Measurements from ENCODE around the gene RARA. TPM values are rescaled to one million over a fixed set of nuclear protein-coding genes. Genes with fewer than 3 reads are reported as not detected.
"Not testable (repeated sequence)": the region's sequence is repeated elsewhere in the genome, so short reads cannot be mapped to it uniquely, and the experiment has no call there.

Gene RARA
- total RNA-seq, 1 donor from 2014 or later = 57.2 TPM

GRCh38 chr17:40373324-40373723 lies 64.3 kb downstream of the RARA start:
- no peak overlapping the region for H3K4me3 ChIP-seq (ENCODE audit: low read depth, low read length)
- no peaks in the 10 kb centered on the region for H3K27me3 ChIP-seq (ENCODE audit: control insufficient read depth, insufficient read depth, low read length)
- H3K36me3 ChIP-seq (ENCODE audit: control insufficient read depth, insufficient read depth, low read length) = no peaks in the 10 kb centered on the region
- no peak for TF ChIP-seq CTCF (IDR thresholded peaks at IDR 0.05; ENCODE audit: insufficient read depth, low read length, poor library complexity, severe bottlenecking)
- no peak for DNase-seq (ENCODE audit: low read depth)

- Histone ChIP-seq H3K27me3 (ENCODE audit: control insufficient read depth, insufficient read depth, low read length) (no peaks in the 10 kb centered on the region), H3K36me3 (ENCODE audit: control insufficient read depth, insufficient read depth, low read length) (no peaks in the 10 kb centered on the region), H3K4me3 (ENCODE audit: low read depth, low read length) (no peak overlapping the region)
- no peak for TF ChIP-seq CTCF (IDR thresholded peaks at IDR 0.05; ENCODE audit: insufficient read depth, low read length, poor library complexity, severe bottlenecking)
- no peak for DNase-seq (ENCODE audit: low read depth)
Observed at GRCh38 chr17:40373999-40374398, 65.0 kb downstream of the RARA start.

GRCh38 chr17:40374821-40375498 lies 66.0 kb downstream of the RARA start:
- no peaks in the 10 kb centered on the region for H3K36me3 ChIP-seq (ENCODE audit: control insufficient read depth, insufficient read depth, low read length)
- no peak for DNase-seq (ENCODE audit: low read depth)
- H3K27me3 ChIP-seq (ENCODE audit: control insufficient read depth, insufficient read depth, low read length) = no peaks in the 10 kb centered on the region
- no peak overlapping the region for H3K4me3 ChIP-seq (ENCODE audit: low read depth, low read length)
- no peak for TF ChIP-seq CTCF (IDR thresholded peaks at IDR 0.05; ENCODE audit: insufficient read depth, low read length, poor library complexity, severe bottlenecking)

- not testable (repeated sequence) for H3K27me3 ChIP-seq (ENCODE audit: control insufficient read depth, insufficient read depth, low read length); H3K4me3 ChIP-seq (ENCODE audit: low read depth, low read length); H3K36me3 ChIP-seq (ENCODE audit: control insufficient read depth, insufficient read depth, low read length); DNase-seq (ENCODE audit: low read depth)
Observed at GRCh38 chr17:40375786-40376185, 66.8 kb downstream of the RARA start.

- H3K36me3 ChIP-seq (ENCODE audit: control insufficient read depth, insufficient read depth, low read length); H3K4me3 ChIP-seq (ENCODE audit: low read depth, low read length); DNase-seq (ENCODE audit: low read depth); H3K27me3 ChIP-seq (ENCODE audit: control insufficient read depth, insufficient read depth, low read length): not testable (repeated sequence)
Observed at GRCh38 chr17:40376541-40376940, 67.6 kb downstream of the RARA start.

- no peak overlapping the region for H3K4me3 ChIP-seq (ENCODE audit: low read depth, low read length)
- no peaks in the 10 kb centered on the region for H3K27me3 ChIP-seq (ENCODE audit: control insufficient read depth, insufficient read depth, low read length)
- DNase-seq (ENCODE audit: low read depth) = no peak
- TF ChIP-seq CTCF (IDR thresholded peaks at IDR 0.05; ENCODE audit: insufficient read depth, low read length, poor library complexity, severe bottlenecking) = no peak
- no peaks in the 10 kb centered on the region for H3K36me3 ChIP-seq (ENCODE audit: control insufficient read depth, insufficient read depth, low read length)
Observed at GRCh38 chr17:40377832-40378231, 68.9 kb downstream of the RARA start.

GRCh38 chr17:40378966-40379365 lies 70.0 kb downstream of the RARA start:
- Histone ChIP-seq H3K4me3 (ENCODE audit: low read depth, low read length) (no peak overlapping the region), H3K36me3 (ENCODE audit: control insufficient read depth, insufficient read depth, low read length) (no peaks in the 10 kb centered on the region), H3K27me3 (ENCODE audit: control insufficient read depth, insufficient read depth, low read length) (no peaks in the 10 kb centered on the region)
- no peak for TF ChIP-seq CTCF (IDR thresholded peaks at IDR 0.05; ENCODE audit: insufficient read depth, low read length, poor library complexity, severe bottlenecking)
- DNase-seq (ENCODE audit: low read depth) = no peak
